Measurements from ENCODE around the gene GLIS1.

The GLIS1 gene

DNA sequence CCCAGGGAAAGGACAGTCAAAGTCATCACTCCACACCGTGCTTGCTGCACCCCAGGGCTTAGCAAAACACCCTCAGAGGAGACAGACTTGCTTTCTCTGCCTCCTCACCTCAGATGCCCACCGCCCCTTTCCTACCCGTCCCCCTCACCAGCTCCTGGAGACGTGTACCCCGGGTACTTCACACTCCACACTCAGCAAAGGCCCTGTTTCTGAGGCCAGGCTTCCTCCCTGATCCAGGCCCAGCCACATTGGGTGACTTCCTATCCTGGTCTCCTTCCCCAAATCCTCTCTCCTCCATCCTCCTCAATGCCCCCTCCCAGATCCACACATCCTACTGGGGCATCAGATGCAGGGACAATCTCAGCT lies 163.0 kb downstream of the GLIS1 start:
- DNase-seq = no peak

DNA sequence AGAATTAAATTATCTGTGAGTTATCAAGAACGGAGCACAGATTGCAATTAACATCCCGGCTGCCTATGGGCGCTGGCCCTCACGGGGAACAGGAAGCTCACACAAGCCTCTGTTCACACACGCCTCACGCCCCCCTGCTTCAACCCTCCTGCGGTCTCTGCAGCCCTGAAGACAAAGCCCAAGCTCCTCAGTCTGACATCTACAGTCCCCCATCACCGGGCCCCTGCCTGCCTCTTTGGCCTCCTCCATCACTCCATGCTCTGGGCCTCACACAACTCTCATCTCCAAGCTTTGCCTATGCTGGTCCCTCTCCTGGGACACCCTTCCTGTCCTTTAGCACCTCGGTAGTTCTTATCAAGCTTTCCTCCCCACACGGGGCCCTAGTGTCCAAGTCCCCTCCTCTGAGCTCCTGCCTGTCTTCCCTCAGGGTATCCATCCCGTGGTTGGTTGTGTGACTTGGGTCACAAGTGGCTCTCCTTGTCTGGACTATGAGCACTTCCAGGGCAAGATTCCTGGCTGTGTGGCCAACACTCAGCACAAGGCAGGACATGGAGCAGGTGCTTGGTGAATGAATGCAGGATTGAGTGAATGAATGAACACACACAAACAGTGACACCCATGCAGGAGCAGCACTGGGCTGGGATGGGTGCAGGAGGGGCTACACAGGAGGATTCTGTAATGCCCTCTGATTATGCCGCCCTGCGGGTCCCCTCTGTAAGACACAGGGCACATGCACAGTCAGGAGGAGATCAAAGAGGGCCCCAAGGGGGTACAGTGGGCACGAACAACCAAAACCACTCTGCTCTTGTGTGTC lies 163.6 kb downstream of the GLIS1 start:
- peak; percentile 31 for DNase-seq

DNA sequence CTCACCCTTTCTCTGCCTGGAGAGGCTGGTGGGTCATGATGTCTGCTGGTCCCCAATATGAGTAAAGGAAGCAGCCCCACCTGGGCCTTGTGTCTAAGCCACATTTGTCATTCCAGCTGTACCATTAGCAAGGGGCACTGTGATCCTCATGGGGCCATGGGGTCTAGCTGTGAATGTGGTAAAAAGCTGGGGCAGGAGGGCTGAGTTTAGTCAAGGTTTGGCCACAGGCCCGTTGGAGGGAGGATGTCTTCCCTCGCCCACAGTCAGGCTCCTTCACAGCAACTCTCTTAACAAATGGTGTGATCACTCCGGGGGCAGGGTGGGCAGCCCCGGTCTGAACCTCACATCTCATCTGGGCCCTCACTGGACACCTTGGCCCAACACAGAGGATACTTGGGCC lies 164.3 kb downstream of the GLIS1 start:
- peak; percentile 31 for DNase-seq

DNA sequence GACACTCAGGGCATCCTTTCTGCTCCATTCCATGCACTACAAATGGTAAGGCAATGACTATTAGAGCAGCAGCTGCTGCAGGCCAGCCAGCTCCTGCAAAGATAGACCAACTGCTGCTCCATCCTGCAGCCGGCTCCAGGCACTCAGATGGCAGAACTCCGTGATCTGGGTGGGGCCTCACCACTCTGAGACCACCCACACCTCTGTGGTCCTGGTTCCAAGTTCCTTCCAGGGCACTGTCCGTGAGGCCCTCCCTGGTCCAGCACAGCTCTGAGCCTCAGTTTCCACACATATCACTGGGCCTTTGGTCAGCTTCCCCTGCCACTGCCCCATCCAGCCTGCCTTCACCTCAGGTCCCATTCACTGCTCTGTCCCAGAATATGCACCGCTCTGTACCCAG lies 165.0 kb downstream of the GLIS1 start:
- DNase-seq = peak; percentile 36

DNA sequence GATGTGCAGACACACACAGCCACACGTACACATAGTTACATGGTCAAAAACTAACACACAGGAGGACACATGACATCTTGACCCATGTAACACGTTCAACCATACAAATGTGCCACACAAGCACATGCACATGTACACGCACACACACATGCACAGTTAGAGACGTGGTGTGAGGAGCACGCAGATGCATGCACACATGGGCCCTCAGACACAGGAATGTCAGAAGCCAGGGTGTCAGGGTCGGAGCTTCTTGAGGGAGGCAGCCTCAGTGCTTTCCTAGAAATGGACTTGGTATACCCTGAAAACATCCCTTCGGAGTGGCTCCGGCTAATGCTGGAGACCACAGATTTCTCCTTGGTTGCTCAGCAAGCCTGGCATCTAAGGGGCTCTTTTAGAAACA lies 165.4 kb downstream of the GLIS1 start:
- DNase-seq = peak; percentile 11

DNA sequence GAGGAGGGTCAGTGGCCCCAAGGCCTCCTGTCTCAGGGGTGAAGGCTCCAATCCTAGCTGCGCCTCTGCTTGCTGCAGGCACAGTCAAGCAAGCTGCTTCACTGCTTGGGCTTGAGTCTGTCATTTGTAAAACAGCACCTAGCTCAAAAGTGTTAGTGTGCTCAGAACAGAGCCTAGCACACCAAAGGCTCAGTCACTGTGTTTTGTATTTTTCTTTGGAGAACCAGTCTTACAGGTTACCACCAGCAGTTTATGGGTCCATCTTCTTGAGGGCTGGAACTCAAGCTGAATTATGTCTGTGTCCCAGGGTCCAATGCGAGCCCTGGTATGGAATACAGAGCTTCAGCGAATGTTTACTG lies 166.2 kb downstream of the GLIS1 start:
- DNase-seq = no peak

DNA sequence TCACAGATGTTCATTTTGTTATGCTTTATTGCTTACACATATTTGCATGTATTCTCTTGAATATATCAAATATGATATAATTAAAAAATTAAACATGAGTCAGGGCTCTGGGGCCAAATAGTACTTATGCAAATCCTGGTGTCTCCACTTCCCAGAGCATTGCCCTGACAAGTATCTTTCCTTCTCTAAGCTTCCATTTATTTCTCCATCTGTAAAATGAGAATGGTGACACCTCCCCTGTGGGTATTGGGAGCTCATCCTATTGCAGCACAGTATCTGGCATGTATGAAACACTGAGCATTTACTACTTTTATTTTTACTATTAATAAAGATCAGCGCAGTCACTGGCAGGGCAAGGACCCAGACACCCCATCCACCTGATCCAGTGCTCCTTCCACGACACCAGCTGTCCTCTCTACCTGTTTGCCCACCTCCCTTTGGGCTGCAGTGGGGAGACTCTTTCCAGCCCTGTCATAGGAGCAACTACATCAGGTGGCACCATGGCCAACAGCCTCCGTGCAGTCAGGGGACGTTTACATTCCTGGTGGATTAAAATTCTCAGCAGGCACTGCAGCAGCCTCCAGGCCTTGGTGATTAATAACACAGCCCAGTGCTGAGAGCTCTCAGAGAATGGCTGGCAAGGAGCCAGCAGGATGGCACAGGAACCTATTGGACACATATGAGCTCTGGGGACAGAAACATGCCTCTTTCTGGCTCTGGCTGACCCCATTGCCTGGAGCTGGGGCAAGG lies 166.7 kb downstream of the GLIS1 start:
- DNase-seq = peak; percentile 25

DNA sequence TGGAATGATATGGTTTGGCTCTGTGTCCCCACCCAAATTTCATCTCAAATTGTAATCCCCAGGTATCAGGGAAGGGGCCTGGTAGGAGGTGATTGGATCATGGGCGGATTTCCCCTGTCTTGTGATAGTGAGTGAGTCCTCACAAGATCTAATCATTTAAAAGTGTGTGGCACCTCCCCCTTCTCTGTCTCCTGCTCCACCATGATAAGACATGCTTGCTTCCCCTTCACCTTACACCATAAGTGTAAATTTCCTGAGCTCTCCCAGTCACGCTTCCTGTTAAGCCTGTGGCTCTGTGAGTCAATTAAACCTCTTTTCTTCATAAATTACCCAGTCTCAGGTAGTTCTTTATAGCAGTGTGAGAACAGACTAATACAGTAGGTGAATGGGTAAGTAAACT lies 170.4 kb downstream of the GLIS1 start:
- no peak for DNase-seq

DNA sequence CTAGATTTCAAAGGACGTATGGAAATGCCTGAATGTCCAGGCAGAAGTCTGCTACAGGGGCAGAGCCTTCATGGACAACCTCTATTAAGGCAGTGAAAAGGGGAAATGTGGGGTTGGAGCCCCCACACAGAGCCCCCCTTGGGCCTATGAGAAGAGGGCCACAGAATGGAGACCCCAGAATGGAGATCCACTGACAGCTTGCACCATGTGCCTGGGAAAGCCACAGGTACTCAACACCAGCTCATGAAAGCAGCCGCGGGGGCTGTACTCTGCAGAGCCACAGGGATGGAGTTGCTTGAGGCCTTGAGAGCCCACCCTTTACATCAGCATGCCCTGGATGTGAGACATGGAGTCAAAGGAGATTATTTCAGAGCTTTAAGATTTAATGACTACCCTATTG lies 171.1 kb downstream of the GLIS1 start:
- DNase-seq = no peak

DNA sequence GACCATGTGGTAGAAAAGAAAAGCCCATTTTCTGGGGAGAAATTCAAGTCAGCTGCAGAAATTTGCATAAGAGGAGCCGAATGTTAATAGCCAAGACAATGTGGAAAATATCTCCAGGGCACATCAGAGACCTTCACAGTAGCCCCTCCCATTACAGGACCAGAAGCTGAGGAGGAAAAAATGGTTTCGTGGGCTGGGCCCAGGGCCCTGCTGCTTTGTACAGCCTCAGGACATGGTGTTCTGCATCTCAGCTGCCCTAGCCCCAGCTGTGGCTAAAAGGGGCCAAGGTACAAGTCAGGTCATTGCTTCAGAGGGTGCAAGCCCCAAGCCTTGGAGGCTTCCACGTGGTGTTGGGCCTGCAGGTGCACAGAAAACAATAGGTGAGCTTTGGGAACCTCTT lies 171.5 kb downstream of the GLIS1 start:
- no peak for DNase-seq

DNA sequence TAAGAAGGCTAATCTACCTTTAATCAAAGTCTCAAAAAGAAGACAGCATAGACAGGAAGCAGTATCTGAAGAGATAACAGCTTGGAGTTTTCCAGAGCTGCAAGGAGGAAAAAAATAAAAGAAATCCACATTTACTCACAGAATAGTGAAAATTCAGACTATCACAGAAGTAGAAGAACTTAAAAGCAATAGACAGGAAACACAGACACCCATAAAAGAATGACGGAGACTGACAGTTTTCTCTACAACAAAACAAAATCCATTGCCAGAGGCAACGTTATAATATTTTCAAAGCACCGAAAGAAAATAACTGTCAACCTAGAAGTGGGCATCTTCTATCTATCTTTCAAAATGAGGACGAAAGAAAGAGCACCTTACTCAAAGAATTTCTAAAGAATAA lies 175.4 kb downstream of the GLIS1 start:
- DNase-seq = no peak

DNA sequence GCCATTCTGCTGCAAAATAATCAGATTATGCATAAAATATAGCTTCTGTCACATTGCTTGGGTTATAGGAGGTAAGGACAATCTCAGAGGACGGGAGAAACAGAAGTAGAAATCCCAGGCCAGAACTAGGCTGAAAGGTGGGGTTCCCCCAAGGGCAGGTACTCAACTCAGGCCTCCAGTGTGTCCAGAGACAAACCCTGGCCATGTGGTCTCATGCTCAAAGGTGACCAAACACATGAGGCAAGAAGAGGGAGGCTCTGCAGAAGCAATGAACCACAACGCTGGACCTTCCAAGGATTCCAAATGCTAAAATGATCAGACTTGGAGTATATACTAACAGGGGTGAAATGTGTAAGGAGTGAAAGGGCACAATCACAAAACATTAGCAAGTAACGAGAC lies 176.0 kb downstream of the GLIS1 start:
- no peak for DNase-seq

DNA sequence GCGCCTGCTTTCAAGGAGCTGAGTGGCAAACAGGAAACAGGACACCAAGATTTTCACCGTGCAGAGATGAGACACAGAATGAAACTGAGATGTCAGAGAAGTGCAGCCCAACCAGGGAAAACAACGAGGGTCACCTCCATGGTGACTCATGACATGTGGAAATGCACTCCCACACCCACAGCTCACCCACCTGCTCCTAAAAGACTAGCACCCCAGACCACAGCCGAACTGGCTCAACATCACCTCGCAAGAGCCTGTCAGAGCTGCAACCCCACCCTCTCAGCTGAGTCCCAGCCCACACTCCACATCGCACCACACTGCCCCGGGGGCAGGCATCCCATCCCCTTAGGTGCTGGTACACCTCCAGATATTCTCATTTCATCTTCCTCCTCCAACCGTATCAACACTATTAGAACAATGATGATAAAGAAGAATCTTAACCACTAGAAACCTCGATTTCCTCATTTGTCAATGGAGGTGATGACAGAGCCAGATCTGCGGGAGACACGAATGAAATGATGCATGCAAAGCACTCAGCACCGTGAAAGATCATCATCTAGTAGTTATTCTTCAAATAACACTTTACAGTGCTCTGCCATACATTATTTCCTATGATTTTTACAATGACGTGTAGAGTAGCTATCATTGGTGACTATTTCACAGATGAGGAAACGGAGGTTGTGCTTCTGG lies 176.5 kb downstream of the GLIS1 start:
- peak; percentile 6 for DNase-seq

DNA sequence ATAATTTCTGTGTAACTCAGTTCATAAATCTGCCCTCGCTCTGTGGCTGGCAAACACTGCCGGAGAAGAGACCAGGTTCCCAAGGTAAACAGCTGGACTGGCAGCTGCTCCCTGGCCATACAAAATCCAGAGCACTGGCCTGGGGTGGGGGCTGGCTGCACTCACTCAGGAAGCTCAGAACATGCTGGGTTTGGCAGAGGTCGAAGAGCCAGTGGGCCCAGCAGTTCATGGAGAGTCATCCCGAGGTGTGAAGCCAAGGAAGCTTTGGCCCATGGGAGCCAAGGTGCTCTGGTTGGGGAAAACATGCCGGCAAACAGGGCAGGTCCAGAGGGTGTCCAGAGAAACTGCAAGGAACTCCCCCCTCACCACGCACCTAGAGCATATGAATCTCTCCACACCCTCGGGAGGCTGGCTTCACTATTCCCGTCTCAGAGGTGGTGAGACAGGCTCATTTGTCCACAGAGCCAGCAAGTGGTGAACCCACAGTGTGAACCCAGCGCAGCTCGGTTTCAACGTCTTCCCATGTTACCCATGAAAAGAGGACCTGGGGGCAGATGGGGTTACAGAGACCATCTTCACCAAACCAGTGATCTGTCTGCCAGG lies 177.4 kb downstream of the GLIS1 start:
- peak; percentile 65 for DNase-seq

DNA sequence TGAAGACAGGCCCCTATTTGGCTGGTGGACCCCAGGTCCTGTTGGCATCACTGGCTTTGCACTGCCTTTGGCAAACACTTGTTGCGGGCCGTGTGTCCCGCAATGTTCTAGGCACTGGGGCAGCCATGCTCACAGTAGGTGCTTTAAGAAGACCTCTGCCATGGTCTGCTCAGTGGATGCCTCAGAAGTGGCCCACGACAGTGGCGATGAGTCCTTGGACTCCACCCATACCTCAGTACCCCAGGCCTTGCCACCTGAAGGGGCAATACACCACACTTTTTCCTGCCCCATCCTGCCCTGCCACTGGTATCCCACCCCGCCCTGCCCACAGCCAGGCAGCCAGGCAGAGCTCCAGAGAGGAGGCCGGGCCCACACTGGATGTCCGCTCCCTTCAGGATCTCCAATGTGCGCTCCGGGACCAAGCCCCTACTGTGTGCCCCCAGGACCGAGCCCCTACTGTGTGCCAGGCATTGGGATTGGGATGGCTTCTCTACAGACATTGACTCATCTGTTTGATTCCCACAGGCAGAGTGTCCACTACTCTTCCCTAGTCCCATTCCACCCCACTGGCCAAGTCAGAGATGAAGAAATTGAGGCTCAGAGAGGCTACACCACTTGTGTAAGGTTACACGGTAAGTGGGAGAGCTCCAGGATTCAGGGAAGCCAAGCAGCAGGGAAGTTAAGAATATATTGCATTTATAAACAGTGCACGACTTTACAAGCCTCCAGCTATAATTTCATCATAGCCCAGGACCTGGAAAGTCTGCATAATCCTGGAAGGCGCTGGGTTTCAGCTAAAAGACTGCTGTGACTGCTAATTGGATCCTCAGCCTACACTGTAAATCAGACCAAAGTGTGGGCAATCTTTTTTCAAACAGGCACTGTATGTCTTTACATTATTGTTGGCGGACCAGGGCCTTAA lies 178.1 kb downstream of the GLIS1 start:
- DNase-seq = no peak

DNA sequence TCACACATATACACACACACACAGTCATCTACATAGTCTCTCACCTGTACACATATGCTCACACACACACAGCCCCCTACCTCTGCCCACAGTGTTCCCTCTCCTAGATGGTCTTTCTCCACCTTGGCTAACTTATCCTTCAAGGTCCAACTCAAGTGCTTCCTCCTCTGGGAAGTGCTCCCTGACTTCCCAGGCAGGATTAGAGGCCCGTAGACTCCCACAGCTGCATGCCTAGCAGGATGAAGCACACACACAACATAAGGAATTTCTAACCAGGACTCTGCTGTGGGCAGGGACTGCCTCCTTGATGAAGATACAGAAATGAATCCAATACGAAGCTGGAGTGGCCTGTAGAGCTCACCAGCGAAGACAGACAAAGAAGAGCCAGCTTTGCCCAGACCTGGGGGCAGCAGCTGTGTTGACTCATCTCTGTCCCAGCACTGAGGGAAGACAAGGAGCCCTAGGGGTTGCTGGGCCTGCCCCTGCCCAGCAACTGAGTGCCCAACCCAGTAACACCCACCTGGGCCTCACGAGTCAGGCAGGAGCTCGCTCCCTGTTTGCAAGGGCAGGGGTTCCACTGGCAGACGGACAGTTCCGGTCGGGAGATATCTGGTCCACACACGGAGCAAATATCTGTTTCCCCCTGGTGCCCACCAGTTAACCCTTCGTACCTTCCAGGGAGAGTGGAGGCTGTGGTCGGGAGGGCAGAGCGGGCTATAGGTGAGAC lies 178.9 kb downstream of the GLIS1 start:
- DNase-seq = peak; percentile 18

DNA sequence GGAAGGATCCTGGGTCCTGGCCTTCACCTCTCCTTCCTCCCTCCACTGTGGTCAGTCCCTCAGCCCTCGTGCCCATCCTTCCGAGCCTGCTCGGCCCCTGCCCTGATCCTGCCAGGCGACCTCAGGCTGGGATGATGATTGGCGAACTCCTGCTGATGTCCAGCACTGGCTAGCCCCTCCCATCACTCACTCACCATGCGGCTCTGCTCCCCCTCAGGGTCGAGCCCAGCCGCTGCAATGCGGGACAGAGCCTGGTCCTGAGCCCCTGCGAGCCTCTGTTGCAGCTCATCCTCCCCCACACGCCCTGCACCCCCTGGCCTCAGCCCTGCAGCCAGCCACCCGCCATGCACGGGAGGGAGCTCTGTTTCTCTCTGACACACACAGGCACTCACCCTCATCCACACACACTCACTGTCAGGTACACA lies 179.6 kb downstream of the GLIS1 start:
- peak; percentile 26 for DNase-seq

DNA sequence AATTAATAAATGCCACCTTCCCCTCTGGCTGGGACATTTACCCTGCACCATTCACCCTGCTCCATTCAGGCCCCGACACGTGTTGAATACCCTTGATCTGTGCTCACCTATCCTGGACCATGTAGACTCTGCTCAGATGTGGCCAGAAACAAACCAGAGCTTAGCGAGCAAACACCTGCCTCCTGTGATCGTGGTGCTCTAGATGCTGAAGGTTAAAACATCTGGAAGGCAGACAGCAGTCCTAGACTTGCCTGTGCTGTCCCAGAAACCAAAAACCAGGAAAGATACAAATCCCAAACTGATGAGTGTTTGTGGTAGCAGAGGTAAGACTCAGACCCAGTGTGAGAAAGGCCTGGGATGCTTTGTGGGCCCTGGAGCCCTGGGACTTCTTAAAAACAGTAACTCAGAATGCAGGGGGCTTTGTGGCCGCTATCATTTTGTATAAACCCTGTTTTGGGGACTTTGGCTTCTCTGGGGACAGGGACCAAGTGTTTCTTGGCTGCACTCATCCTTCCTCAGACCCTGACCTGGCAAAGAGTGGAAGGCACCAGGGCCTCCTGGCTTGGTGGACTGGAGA lies 180.1 kb downstream of the GLIS1 start:
- no peak for DNase-seq

DNA sequence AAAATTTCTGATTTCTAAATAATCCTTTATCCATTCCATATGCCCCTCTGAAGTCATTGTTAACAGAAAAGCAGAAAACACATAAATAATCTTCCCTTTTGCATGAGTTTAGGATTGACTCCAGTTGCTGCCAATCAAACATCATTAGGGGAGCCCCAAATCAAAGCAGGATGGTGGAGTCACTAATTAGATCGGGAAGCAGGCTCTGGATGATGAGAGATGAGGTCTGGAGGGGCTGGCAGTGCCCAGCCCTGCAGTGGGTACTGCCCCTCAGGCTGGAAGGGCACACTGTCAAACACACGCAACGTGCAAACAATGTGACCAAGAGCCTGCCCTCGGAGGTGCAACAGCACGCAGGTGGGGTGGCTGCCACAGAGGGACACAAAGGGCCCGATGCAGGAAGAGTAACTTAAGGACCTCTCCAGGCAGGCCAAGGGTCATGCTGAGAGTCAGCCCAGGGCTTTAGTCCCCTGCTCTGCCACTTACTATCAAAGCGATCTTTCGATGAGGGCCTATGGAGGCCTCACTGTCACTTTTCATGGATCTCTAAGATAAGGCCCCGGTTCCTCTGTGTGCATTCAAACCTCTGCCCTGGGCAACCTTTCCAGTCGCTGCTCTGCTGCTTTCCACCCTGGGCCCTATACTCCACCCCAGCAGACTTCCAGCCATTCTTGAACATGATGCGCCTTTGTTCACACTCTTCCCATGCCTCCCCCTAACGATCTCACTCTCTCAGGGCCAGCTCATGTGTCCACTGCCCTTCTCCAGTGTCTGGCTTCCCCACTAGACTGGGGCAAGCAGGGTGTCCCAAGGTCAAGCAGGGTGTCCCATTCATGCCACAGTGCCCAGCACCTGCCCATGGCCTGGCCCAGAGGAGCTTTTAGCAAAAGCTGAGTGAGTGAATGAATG lies 180.9 kb downstream of the GLIS1 start:
- DNase-seq = peak; percentile 12

DNA sequence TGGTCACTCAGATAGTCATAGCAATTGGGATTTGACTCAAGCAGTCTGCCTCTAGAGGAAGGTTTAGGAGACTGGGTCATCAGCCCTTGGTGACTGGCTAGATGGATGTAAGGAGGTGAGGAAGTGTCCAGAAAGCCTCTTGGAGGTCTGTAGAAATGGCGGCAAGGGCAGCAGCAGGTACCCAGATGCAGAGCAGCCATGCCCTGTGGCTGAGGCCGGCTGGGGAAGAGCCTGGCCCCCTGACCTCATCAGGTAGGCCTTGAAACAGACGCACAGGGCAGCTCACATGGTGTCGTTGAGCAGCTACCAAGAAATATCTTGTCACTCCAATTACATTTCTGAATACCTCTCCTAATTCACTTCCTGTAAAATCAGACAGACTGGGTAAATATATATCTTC lies 181.6 kb downstream of the GLIS1 start:
- DNase-seq = peak; percentile 15
